ACC112 (cell line): ENCODE results near the gene SOX13.

Experiments
- H2AFZ ChIP-seq: fragments of 200-600 bp; sonication (generic); one replicate; pipeline ENCODE4 v1.6.0; 2017; ENCODE audit warnings: antibody characterized with exemption, low read length; ENCODE audit not compliant: unreplicated experiment
- H3K27ac ChIP-seq: fragments of 200-600 bp; sonication (generic); 2 replicates; pipeline ENCODE4 v1.5.1; 2014; ENCODE audit warnings: low read depth, mild to moderate bottlenecking, antibody characterized with exemption, low read length, moderate library complexity
- H3K27me3 ChIP-seq: fragments of 200-600 bp; sonication (generic); 2 replicates; pipeline ENCODE4 v1.6.1; 2014; ENCODE audit warnings: mild to moderate bottlenecking, antibody characterized with exemption, low read length, moderate library complexity, mixed read lengths; ENCODE audit not compliant: insufficient read depth
- H3K36me3 ChIP-seq: fragments of 200-600 bp; sonication (generic); 2 replicates; pipeline ENCODE4 v1.6.1; 2016; ENCODE audit warnings: mild to moderate bottlenecking, antibody characterized with exemption, low read length, moderate library complexity, mixed read lengths; ENCODE audit not compliant: insufficient read depth
- H3K4me1 ChIP-seq: fragments of 200-600 bp; sonication (generic); one replicate; pipeline ENCODE4 v1.6.1; 2016; ENCODE audit warnings: low read length, mixed read lengths; ENCODE audit not compliant: insufficient read depth, unreplicated experiment, control insufficient read depth
- H3K4me3 ChIP-seq: fragments of 200-600 bp; sonication (generic); 2 replicates; pipeline ENCODE4 v1.5.1; 2014; ENCODE audit warnings: mild to moderate bottlenecking, low read depth, low read length
- H3K79me2 ChIP-seq: fragments of 200-600 bp; sonication (generic); one replicate; pipeline ENCODE4 v1.6.0; 2016; ENCODE audit warnings: low read length; ENCODE audit not compliant: control insufficient read depth, unreplicated experiment, insufficient read depth

The SOX13 gene

DNA sequence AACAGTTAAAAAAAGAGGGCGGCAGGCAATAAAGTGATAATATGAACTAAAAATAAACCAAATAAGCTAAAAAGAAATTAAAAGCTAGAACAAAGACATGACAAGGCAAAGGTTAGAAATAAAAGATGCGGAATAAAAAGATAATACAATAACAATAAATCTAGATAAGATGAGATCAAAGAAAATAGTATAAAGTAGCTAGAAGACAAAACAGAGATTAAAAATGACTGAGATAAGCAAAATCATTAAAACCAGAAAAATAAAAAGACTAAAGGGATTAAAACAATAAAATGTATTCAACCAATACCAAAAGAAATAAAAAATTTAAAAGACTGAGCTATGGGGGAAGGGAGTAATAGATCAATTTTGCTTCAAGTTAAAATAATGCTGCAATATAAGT, 10.8 kb upstream of the SOX13 start:
- no peak overlapping the region for H3K4me3 ChIP-seq
- no peaks in the 10 kb centered on the region for H3K79me2 ChIP-seq
- no peaks in the 10 kb centered on the region for H3K36me3 ChIP-seq
- no peak overlapping the region for H2AFZ ChIP-seq
- H3K27ac ChIP-seq = no peak overlapping the region
- no peaks in the 10 kb centered on the region for H3K27me3 ChIP-seq
- peaks cover 16% of the 10 kb centered on the region for H3K4me1 ChIP-seq

DNA sequence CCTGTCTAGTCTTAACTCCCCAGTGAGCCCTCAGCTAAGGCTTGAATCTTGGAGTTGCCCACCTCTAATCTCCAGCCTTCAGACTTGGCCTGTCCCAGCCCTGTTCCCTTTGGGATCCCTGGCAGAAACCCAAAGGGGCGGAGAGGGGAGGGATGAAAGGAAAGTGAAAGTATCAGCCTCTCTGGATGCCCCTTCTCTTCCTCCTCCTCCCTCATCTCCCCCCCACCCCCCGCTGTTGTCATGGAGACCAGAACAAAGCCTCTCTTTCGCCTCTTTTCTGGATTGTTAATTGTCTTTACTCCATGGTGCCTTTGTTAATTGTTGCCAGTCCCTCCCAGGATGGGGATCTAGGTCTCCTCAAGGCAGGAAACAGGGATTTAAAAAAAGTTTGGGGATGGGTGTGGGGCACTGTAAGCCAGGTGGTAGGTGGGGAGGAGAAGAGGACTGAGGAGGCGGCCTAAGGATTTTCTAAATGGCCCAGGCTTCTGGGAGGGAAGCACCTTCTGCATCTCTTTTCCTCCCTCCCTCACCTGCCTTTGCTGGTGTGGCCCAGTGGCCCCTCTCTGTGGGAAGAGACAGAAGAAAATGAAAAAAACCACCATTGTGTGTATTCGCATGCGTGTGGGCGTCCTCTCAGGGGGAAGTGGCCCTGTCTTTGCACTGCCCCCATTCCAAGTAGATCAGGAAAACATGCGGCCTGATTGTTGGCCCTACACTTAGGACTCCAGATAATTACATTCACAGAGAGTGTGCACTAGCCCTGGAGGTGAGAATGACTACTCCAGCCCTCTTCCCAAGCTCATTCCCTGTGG, 7.5 kb upstream of the SOX13 start:
- Histone ChIP-seq H2AFZ (peak overlapping the region; percentile 2), H3K36me3 (no peaks in the 10 kb centered on the region), H3K79me2 (no peaks in the 10 kb centered on the region), H3K4me1 (peaks cover 4% of the 10 kb centered on the region), H3K27ac (no peak overlapping the region), H3K27me3 (no peaks in the 10 kb centered on the region), H3K4me3 (no peak overlapping the region; the same call in 1 of the 2 replicates)

DNA sequence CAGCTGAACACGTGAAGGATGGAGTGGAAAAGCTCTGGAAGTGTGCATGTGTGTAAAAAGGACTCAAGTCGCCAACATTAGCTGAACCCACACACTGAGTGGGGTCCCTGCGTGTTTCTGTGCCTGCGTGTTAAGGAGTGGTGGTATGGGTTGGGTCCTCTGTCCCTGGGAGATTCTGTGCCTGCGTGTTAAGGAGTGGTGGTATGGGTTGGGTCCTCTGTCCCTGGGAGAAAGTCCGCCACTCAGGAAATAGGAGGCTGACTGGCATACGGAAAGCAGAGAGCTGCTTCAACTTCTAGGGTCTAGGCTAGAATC, 7.0 kb upstream of the SOX13 start:
- no peak overlapping the region for H3K4me3 ChIP-seq
- no peaks in the 10 kb centered on the region for H3K79me2 ChIP-seq
- peaks cover 4% of the 10 kb centered on the region for H3K4me1 ChIP-seq
- no peaks in the 10 kb centered on the region for H3K27me3 ChIP-seq
- H2AFZ ChIP-seq = no peak overlapping the region
- H3K27ac ChIP-seq = no peak overlapping the region
- no peaks in the 10 kb centered on the region for H3K36me3 ChIP-seq

DNA sequence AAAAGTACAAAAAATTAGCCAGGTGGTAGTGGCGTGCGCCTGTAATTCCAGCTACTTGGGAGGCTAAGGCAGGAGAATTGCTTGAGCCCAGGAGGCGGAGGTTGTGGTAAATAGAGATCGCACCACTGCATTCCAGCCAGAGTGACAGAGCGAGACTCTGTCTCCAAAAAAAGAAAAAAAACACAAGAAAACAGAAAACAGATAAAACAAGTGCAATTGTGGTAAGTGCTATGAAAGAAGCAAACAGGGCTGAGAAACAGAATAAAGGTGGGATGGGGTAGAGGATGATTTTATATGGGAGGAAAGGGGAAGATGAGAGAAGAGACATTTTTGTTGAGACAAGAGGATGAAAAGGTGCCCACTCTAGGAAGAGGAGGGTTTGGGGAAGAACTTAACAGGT, 5.0 kb upstream of the SOX13 start:
- H3K4me3 ChIP-seq = no peak overlapping the region
- no peaks in the 10 kb centered on the region for H3K79me2 ChIP-seq
- H3K27me3 ChIP-seq = no peaks in the 10 kb centered on the region
- no peak overlapping the region for H2AFZ ChIP-seq
- no peaks in the 10 kb centered on the region for H3K36me3 ChIP-seq
- H3K27ac ChIP-seq = no peak overlapping the region
- peaks cover 4% of the 10 kb centered on the region for H3K4me1 ChIP-seq

DNA sequence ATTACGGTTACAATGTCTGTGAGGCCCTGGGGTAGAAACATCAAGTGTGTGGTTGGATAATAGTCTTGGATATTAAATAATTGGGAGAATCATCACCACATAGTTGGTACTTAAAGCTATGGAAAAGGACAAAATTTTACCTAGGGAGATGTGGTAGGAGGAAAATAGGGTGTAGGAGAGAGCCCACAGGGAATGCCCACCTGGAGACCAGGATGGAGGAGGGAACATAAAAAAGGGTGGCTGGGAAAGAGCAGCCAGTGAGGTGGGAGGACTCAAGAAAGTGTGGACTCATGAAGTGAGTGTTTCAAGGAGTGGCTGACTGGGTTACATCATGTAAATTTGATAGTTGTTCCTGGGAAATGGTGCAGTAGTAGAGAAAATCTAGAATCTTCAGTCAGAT, 3.0 kb upstream of the SOX13 start:
- H3K27me3 ChIP-seq = no peaks in the 10 kb centered on the region
- no peak overlapping the region for H3K27ac ChIP-seq
- H2AFZ ChIP-seq = no peak overlapping the region
- no peak overlapping the region for H3K4me3 ChIP-seq
- no peaks in the 10 kb centered on the region for H3K36me3 ChIP-seq
- peaks cover 4% of the 10 kb centered on the region for H3K4me1 ChIP-seq
- peaks cover 14% of the 10 kb centered on the region for H3K79me2 ChIP-seq

DNA sequence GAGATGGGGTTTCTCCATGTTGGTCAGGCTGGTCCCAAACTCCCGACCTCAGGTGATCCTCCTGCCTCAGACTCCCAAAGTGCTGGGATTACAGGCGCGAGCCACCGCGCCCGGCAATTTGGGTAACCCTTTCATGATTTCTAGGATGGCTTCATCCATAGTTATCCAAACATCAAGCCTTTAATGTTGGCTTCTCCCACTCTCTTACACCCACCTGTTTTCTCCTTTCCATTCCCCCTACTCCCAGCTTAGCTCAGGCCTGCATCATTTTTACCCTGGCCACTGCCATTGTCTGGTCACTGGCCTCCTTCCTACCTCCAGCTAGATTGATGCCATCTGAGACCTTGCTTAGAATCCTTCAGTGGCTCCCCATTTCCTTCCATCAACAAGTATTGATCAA, 2.0 kb upstream of the SOX13 start:
- H3K36me3 ChIP-seq = no peaks in the 10 kb centered on the region
- no peak overlapping the region for H3K27ac ChIP-seq
- no peak overlapping the region for H2AFZ ChIP-seq
- no peak overlapping the region for H3K4me3 ChIP-seq
- H3K4me1 ChIP-seq = peaks cover 7% of the 10 kb centered on the region
- H3K79me2 ChIP-seq = peaks cover 23% of the 10 kb centered on the region
- no peaks in the 10 kb centered on the region for H3K27me3 ChIP-seq

DNA sequence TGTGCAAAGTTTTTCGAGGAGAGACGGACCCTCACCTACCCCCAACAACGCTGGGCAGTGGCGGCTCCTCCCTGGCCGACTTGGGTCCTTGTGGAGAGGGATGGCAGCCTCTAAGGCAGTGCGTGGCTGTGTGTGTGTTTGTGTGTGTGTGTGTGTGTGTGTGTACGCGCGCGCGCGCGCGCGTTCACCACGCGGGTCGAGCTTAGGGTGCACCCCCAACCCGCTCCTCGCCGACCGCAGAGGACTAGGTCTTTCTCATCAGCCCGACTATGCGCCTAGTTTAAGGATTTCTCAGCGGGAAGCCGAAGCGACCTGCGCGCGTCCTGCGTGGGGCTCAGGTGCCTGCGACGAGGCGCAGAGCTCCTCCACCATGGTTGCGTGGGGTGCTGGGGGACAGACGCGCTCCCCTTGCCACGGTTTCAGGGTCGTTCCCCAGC, 940 bp downstream of the SOX13 start:
- Histone ChIP-seq H3K27me3 (no peaks in the 10 kb centered on the region), H3K27ac (0 out of 2 replicates have a peak overlapping the region, but pooled peaks have one; percentile 37), H3K36me3 (no peaks in the 10 kb centered on the region), H3K4me1 (peaks cover 19% of the 10 kb centered on the region), H3K4me3 (peak overlapping the region; percentile 94), H3K79me2 (peaks cover 41% of the 10 kb centered on the region), H2AFZ (peak overlapping the region; percentile 73)

DNA sequence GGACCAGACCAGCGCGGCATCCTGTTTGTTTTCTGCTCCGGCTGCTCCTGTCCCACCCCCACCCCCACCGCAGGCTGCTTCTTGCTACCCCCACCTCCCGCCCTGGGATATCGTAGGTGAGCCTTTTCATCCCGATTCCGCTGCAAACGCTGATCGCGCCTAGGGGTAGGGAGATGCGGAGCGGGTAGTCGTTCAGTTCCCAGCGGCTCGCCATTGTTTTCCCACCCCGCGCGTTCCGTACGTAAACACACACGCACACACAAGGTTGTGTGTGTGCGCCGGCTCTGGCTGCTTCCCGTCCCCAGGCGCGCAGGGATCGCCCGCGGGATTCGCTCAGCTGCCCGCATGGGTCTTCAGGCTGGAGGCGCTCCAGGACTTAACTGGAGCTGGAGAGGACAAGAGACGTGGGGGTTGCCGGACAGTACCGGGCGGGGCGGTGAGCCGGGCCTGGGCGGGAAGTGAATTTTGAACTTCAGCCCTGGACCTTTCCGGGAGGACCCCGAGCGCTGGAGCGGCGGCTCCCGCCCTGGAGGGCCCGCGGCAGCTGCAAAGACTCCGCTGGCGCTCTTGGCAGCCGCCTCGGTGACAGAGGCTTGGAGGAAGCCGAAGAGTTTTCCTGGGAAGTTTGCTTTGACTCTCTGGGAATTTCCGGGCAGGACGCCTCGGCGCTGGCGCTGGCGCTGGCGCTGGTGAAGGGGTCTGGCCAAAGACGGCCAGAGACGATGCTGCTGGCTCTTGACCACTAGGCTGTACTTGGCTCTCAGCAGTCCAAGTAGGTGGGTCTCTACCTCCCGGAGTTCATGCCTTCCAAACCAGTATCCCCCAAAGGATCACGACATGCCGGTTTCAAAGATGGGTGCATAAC, 1.6 kb downstream of the SOX13 start:
- peak overlapping the region; percentile 94 for H3K4me3 ChIP-seq
- no peaks in the 10 kb centered on the region for H3K27me3 ChIP-seq
- H3K36me3 ChIP-seq = no peaks in the 10 kb centered on the region
- peak overlapping the region; percentile 73 for H2AFZ ChIP-seq
- peaks cover 43% of the 10 kb centered on the region for H3K79me2 ChIP-seq
- H3K27ac ChIP-seq = no peak overlapping the region
- H3K4me1 ChIP-seq = peaks cover 21% of the 10 kb centered on the region

DNA sequence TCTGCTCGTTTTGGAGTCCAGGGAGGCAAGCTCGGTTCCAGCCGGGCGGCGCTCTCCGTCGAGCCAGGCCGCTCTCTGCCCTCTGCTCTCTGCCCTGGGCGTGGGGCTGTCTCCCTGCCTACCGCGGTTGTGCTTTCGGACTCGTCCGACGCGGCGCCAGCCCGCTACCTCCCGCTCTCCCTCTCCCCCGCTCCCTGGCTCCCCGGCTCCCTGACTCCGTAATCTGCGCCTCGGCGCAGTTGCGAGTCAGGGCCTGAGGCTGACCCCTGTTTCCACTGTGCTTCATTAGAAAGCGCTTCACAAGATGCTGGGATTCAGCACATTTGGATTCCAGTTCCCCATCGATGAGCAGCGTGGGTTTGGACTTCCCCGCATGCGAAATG, 2.2 kb downstream of the SOX13 start:
- Histone ChIP-seq H3K79me2 (peaks cover 45% of the 10 kb centered on the region), H3K27ac (no peak overlapping the region), H2AFZ (peak overlapping the region; percentile 73), H3K36me3 (no peaks in the 10 kb centered on the region), H3K4me1 (peaks cover 27% of the 10 kb centered on the region), H3K27me3 (no peaks in the 10 kb centered on the region), H3K4me3 (peak overlapping the region; percentile 94)

DNA sequence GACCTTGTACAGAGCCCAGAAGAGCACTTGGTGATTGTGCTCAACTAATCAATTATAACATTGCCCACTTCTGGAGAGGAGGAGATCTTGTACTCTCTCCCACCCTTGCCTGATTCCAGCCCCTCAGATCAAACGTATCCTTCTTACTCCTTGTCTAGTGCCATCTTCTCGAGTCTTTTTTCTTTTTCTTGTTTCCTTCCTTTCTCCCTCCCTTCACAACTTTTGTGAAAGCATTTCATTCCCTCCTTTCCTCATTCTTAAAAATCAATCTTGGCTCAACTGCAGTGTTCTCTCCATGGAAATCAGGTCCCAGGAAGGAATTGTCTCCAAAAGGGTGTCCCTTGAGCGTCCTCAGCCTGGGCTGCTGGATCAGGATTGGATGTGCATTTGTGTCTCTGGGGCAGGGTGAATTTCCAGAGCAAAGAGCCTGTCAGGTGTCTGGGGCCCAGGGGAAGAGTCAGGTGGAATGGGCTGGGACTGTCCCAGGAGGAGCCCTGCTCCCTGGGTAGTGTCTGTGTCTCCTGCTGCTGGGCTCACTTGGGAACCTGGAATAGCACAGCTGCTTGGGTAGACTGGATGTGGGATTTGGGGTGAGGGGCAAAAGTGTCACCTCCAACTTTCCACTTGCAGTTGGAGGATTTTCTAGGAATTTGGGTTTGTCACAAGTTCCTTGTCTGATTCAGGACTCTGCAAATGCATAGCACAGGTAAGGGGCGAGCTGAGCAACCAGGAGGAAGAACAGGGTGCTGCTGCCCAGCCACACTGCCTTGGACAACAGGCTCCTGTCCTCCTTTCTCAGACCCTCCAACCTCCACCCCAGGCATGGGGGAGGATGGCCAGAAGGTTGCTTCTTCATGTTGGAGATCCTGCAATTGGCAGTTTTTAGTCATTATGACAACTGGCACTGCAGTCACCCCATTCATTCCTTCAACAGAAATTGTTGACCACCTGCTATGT, 3.3 kb downstream of the SOX13 start:
- H2AFZ ChIP-seq = no peak overlapping the region
- no peak overlapping the region for H3K27ac ChIP-seq
- H3K4me1 ChIP-seq = peaks cover 34% of the 10 kb centered on the region
- no peaks in the 10 kb centered on the region for H3K27me3 ChIP-seq
- H3K4me3 ChIP-seq = peak overlapping the region; percentile 94
- H3K79me2 ChIP-seq = peaks cover 49% of the 10 kb centered on the region
- H3K36me3 ChIP-seq = no peaks in the 10 kb centered on the region
